SK-N-SH (cell line): ENCODE measurements around the gene AHSP. TPM values are rescaled to one million over a fixed set of nuclear protein-coding genes. Genes with fewer than 3 reads are reported as not detected.

ENCODE experiments used
- CTCF ChIA-PET: fragments of 300-600, 350-600 bp; formaldehyde crosslinking; extraction: SDS; loops from one replicate; lab custom pipeline; 2021; lab: Yijun Ruan, JAX
- POLR2A ChIA-PET: fragments of 350-600 bp; sonication (Branson Sonifier 250); formaldehyde crosslinking; extraction: SDS; loops from one replicate; lab custom pipeline; 2020; ENCODE audit warnings: antibody characterized with exemption, inconsistent platforms; lab: Yijun Ruan, JAX
- DNase-seq: peaks from one replicate; pipeline ENCODE4 v3.0.0; 2012
- H2AFZ ChIP-seq: fragments of 200-600 bp; sonication (generic); 2 replicates; pipeline ENCODE4 v1.8.1; 2016; ENCODE audit warnings: antibody characterized with exemption, mild to moderate bottlenecking, low read depth
- H3F3A ChIP-seq: fragments of 200-600 bp; sonication (generic); replicated peaks from 2 replicates; pipeline ENCODE3; 2016; ENCODE audit warnings: antibody characterized with exemption, mild to moderate bottlenecking; ENCODE audit not compliant: insufficient read depth
- H3K27ac ChIP-seq, 2 experiments: fragments of 200-500 bp in 1 of 2; fragments of 200-600 bp in 1 of 2; sonication (Bioruptor generic) in 1 of 2; sonication (generic), shearing (Covaris generic) in 1 of 2; 2 replicates each; pipeline versions ENCODE4 v1.5.1 to v1.6.1; 2014 to 2016; ENCODE audit warnings: low read depth in 2 of 2, inconsistent platforms in 1 of 2, low read length in 1 of 2, mild to moderate bottlenecking in 1 of 2, mixed read lengths in 1 of 2
- H3K27me3 ChIP-seq: fragments of 200-600 bp; sonication (generic), shearing (Covaris generic); 2 replicates; pipeline ENCODE4 v1.6.1; 2016; ENCODE audit warnings: mixed run types; ENCODE audit not compliant: insufficient read depth
- H3K36me3 ChIP-seq, 2 experiments: fragments of 200-500 bp in 1 of 2; fragments of 200-600 bp in 1 of 2; sonication (Bioruptor generic) in 1 of 2; sonication (generic) in 1 of 2; replicated peaks in 1 of 2; 2 replicates each; pipeline versions ENCODE3 to v1.5.1; 2014 to 2016; ENCODE audit warnings: low read length in 1 of 2, mild to moderate bottlenecking in 1 of 2; ENCODE audit not compliant: insufficient read depth in 2 of 2, control insufficient read depth in 1 of 2
- H3K4me1 ChIP-seq, 2 experiments: fragments of 200-500 bp in 1 of 2; fragments of 200-600 bp in 1 of 2; sonication (Bioruptor generic) in 1 of 2; sonication (generic), shearing (Covaris generic) in 1 of 2; 2 replicates each; pipeline versions ENCODE4 v1.5.1 to v1.6.1; 2014 to 2016; ENCODE audit warnings: low read depth in 1 of 2, low read length in 1 of 2, mixed run types in 1 of 2; ENCODE audit not compliant: insufficient read depth in 2 of 2, control insufficient read depth in 1 of 2
- H3K4me2 ChIP-seq: fragments of 200-600 bp; sonication (generic), shearing (Covaris generic); 2 replicates; pipeline ENCODE4 v1.6.1; 2017; ENCODE audit warnings: mixed run types
- H3K4me3 ChIP-seq, 2 experiments: fragments of 200-500 bp in 1 of 2; fragments of 200-600 bp in 1 of 2; sonication (Bioruptor generic) in 1 of 2; sonication (generic), shearing (Covaris generic) in 1 of 2; 2 replicates each; pipeline versions ENCODE4 v1.5.1 to v1.8.1; 2014 to 2016; ENCODE audit warnings: low read depth in 2 of 2, inconsistent platforms in 1 of 2, low read length in 1 of 2, mild to moderate bottlenecking in 1 of 2, mixed read lengths in 1 of 2, moderate library complexity in 1 of 2
- H3K79me2 ChIP-seq: fragments of 200-600 bp; sonication (generic); 2 replicates; pipeline ENCODE4 v1.8.1; 2017; ENCODE audit warnings: mild to moderate bottlenecking; ENCODE audit not compliant: insufficient read depth
- H3K9ac ChIP-seq: fragments of 200-600 bp; sonication (generic); 2 replicates; pipeline ENCODE4 v1.6.1; 2017; ENCODE audit warnings: mixed run types
- H3K9me2 ChIP-seq: fragments of 200-600 bp; sonication (generic); 2 replicates; pipeline ENCODE4 v1.6.1; 2017; ENCODE audit warnings: mixed run types
- H3K9me3 ChIP-seq: fragments of 200-600 bp; sonication (generic); 2 replicates; pipeline ENCODE4 v1.6.1; 2017; ENCODE audit warnings: mixed run types, mild to moderate bottlenecking, moderate library complexity
- H4K20me1 ChIP-seq: fragments of 200-600 bp; sonication (generic); 2 replicates; pipeline ENCODE4 v1.6.1; 2017; ENCODE audit warnings: mild to moderate bottlenecking, mixed run types; ENCODE audit not compliant: insufficient read depth
- CTCF ChIP-seq: fragments of 200-600 bp; sonication (generic); IDR thresholded peaks from 2 replicates; pipeline ENCODE4 v1.6.1; 2017; ENCODE audit warnings: antibody characterized with exemption, mild to moderate bottlenecking, moderate library complexity
- ELF1 ChIP-seq: IDR thresholded peaks from 2 replicates; pipeline ENCODE4 v1.4.0; 2012
- EP300 ChIP-seq, 2 experiments: IDR thresholded peaks; 2 replicates each; pipeline versions ENCODE4 v1.4.0 to v1.6.1; 2012; ENCODE audit warnings: borderline replicate concordance in 1 of 2, low read depth in 1 of 2, low read length in 1 of 2
- FOXJ3 ChIP-seq: sonication (generic); formaldehyde crosslinking; IDR thresholded peaks from 2 replicates; pipeline ENCODE4 v1.5.1; 2020; ENCODE audit warnings: mild to moderate bottlenecking, missing genetic modification reagents
- FOXM1 ChIP-seq: IDR thresholded peaks from 2 replicates; pipeline ENCODE4 v1.4.0; 2012; ENCODE audit warnings: low read depth, mild to moderate bottlenecking
- GABPA ChIP-seq: IDR thresholded peaks from 2 replicates; pipeline ENCODE4 v1.4.0; 2012; ENCODE audit warnings: low read depth, mild to moderate bottlenecking
- GATA2 ChIP-seq: sonication (generic); formaldehyde crosslinking; IDR thresholded peaks from 2 replicates; pipeline ENCODE4 v1.5.0; 2020; ENCODE audit warnings: mild to moderate bottlenecking, missing genetic modification reagents
- IRF3 ChIP-seq: fragments of 150-350 bp; IDR thresholded peaks from 2 replicates; pipeline ENCODE4 v1.6.1; 2016; ENCODE audit warnings: mild to moderate bottlenecking, low read depth, low read length
- MAX ChIP-seq: IDR thresholded peaks from 2 replicates; pipeline ENCODE4 v1.4.0; 2012; ENCODE audit warnings: low read depth
- MEF2A ChIP-seq: IDR thresholded peaks from 2 replicates; pipeline ENCODE4 v1.4.0; 2012; ENCODE audit warnings: low read depth, borderline replicate concordance
- MXI1 ChIP-seq: IDR thresholded peaks from 2 replicates; pipeline ENCODE4 v1.6.1; 2012; ENCODE audit warnings: mild to moderate bottlenecking, low read depth, low read length, improper control_type of control experiment
- NFIC ChIP-seq: IDR thresholded peaks from 2 replicates; pipeline ENCODE4 v1.4.0; 2012; ENCODE audit warnings: borderline replicate concordance
- NRF1 ChIP-seq: IDR thresholded peaks from 2 replicates; pipeline ENCODE4 v1.6.1; 2012; ENCODE audit warnings: low read depth, mild to moderate bottlenecking, low read length
- POLR2AphosphoS5 ChIP-seq: IDR thresholded peaks from 2 replicates; pipeline ENCODE4 v1.6.1; 2012; ENCODE audit warnings: low read depth, low read length
- RAD21 ChIP-seq: IDR thresholded peaks from 2 replicates; pipeline ENCODE4 v1.6.1; 2012; ENCODE audit warnings: mild to moderate bottlenecking, low read length
- RCOR1 ChIP-seq: fragments of 150-350 bp; IDR thresholded peaks from 2 replicates; pipeline ENCODE4 v1.6.1; 2017; ENCODE audit warnings: antibody characterized with exemption, low read length
- RFX5 ChIP-seq: IDR thresholded peaks from 2 replicates; pipeline ENCODE4 v1.6.1; 2012; ENCODE audit warnings: mild to moderate bottlenecking, improper control_type of control experiment, low read length
- TAF1 ChIP-seq: IDR thresholded peaks from 2 replicates; pipeline ENCODE4 v1.6.1; 2012; ENCODE audit warnings: low read depth, mild to moderate bottlenecking, low read length, moderate library complexity, borderline replicate concordance
- TEAD4 ChIP-seq: IDR thresholded peaks from 2 replicates; pipeline ENCODE4 v1.4.0; 2012; ENCODE audit warnings: mild to moderate bottlenecking, borderline replicate concordance; ENCODE audit not compliant: insufficient read depth
- USF1 ChIP-seq: IDR thresholded peaks from 2 replicates; pipeline ENCODE4 v1.4.0; 2012; ENCODE audit warnings: low read depth, borderline replicate concordance
- YY1 ChIP-seq: IDR thresholded peaks from 2 replicates; pipeline ENCODE4 v1.4.0; 2012; ENCODE audit warnings: low read depth, mild to moderate bottlenecking
- ZBTB33 ChIP-seq: IDR thresholded peaks from 2 replicates; pipeline ENCODE4 v1.4.0; 2012; ENCODE audit warnings: low read depth, borderline replicate concordance
- WGBS: methylation state at CpG from one replicate; pipeline ENCODE4 v1.1.6; 2017; ENCODE audit warnings: low lambda C conversion rate; 5-methylcytosine and 5-hydroxymethylcytosine counted together
- polyA plus RNA-seq, 3 experiments: library from polyadenylated mRNA; depleted of rRNA; stranded (reverse); fragments of >200 nt; gene quantifications; 2 replicates each; pipeline ENCODE4 v1.2.3, GENCODE V29; 2012

Gene AHSP
- polyA plus RNA-seq, 1 of the 3 experiments (the other 2 are of a cell fraction): not detected

GRCh38 chr16:31531096-31531495, 3.4 kb downstream of the AHSP start:
- Histone ChIP-seq H3K79me2 (no peaks in the 10 kb centered on the region), H3K4me1 (no peaks in the 10 kb centered on the region), H3F3A (no peaks in the 10 kb centered on the region), H3K27me3 (peaks cover 62% of the 10 kb centered on the region), H3K9ac (no peak overlapping the region), H3K4me3 (no peak overlapping the region), H3K9me3 (no peaks in the 10 kb centered on the region), H2AFZ (no peak overlapping the region), H4K20me1 (no peaks in the 10 kb centered on the region), H3K27ac (no peak overlapping the region), H3K9me2 (no peaks in the 10 kb centered on the region), H3K36me3 (no peaks in the 10 kb centered on the region), H3K4me2 (no peak overlapping the region)
- no peak for DNase-seq
- WGBS: 0% methylated on average over 1 of the region's 1 CpG
- no peak for TF ChIP-seq NRF1
- TF ChIP-seq RCOR1: no peak
- no peak for TF ChIP-seq ZBTB33
- no peak for TF ChIP-seq FOXJ3 (CRISPR knock-in tag)
- no peak for TF ChIP-seq NFIC
- TF ChIP-seq TAF1: no peak
- TF ChIP-seq POLR2AphosphoS5: no peak
- no peak for TF ChIP-seq USF1
- TF ChIP-seq TEAD4: no peak
- no peak for TF ChIP-seq RAD21
- TF ChIP-seq MAX: no peak
- no peak for TF ChIP-seq ELF1
- no peak for TF ChIP-seq GABPA
- TF ChIP-seq YY1: no peak
- no peak for TF ChIP-seq CTCF
- ChIA-PET CTCF (no interaction called here), POLR2A (interaction anchor here (1.2 kb wide), 1 partner anchor 23 kb away, joined by 5 read pairs; the partner anchor contains the start of gene RUSF1)

- no peaks in the 10 kb centered on the region for H3K79me2 ChIP-seq
- H3K4me2 ChIP-seq: no peak overlapping the region
- no peaks in the 10 kb centered on the region for H3K9me2 ChIP-seq
- no peak overlapping the region for H3K27ac ChIP-seq
- H3K4me3 ChIP-seq: no peak overlapping the region
- H3K9me3 ChIP-seq: no peaks in the 10 kb centered on the region
- CTCF ChIA-PET: no interaction called here
- H3K4me1 ChIP-seq: no peaks in the 10 kb centered on the region
- no peak for DNase-seq
- peaks cover 53% of the 10 kb centered on the region for H3K27me3 ChIP-seq
- no peaks in the 10 kb centered on the region for H3K36me3 ChIP-seq
- whole genome bisulfite sequencing: 4% methylated on average over 2 of the region's 2 CpGs
- no peaks in the 10 kb centered on the region for H4K20me1 ChIP-seq
- no peak overlapping the region for H2AFZ ChIP-seq
- no peaks in the 10 kb centered on the region for H3F3A ChIP-seq
- H3K9ac ChIP-seq: no peak overlapping the region
- POLR2A ChIA-PET: no interaction called here
- TF ChIP-seq GATA2 (CRISPR knock-in tag) (no peak), GABPA (no peak), FOXM1 (no peak), ELF1 (no peak), MAX (no peak), MXI1 (no peak), RFX5 (no peak), TEAD4 (no peak), RAD21 (no peak), MEF2A (no peak), IRF3 (no peak), TAF1 (no peak), EP300 (IDR thresholded peaks at IDR 0.05; ENCODE audit: borderline replicate concordance in 1 of 2, low read depth in 1 of 2, low read length in 1 of 2) (no peak), FOXJ3 (CRISPR knock-in tag) (no peak)
Measured at GRCh38 chr16:31532120-31532519, 4.4 kb downstream of the AHSP start.
